GM19023 (cell line): ENCODE data around the gene TBX18.

Experiments used
- ATAC-seq: cut with Tn5 transposase; IDR thresholded peaks from one replicate; pipeline ENCODE4 v1.9.1; 2021; ENCODE audit warnings: mild to moderate bottlenecking, moderate library complexity; ENCODE audit not compliant: unreplicated experiment

Gene TBX18

DNA sequence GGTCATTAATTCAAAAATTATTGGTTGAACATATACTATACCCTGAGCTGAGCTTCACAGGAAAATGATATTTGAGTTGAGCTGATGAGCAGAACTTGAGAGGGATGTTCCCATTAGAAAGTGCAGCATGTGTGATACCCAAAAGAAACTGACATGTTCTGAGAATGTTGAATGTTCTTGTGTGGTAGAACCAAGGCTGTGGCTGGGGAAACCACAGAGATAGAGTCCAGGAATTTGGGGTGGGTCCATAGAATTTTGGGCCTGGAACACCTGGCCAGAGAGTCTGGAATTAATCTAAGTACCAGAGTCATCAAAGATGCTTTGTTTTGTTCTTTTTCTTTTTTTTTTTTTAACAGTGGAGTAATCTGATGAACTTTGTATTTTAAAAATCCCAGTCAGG is 88.7 kb downstream of the TBX18 start:
- ATAC-seq, result no peak

DNA sequence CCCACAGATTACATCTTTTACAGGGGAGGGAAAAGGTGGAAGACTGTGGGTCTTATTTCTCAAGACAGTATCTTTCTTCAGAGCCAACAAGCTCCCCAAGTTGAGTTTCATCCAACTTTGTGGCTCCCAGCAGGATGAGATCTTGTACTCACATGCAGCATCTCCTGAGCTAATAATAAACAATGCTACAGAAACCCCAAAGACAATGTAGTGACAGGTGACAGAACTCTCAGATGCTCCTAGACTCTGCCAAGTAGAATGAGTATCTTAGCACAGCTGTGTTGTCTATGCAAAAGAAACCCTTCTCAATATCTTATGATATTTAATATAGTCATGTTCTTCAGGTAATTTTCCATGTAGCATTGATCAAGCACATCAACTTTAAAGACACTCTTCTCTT is 90.0 kb downstream of the TBX18 start:
- ATAC-seq, result no peak

DNA sequence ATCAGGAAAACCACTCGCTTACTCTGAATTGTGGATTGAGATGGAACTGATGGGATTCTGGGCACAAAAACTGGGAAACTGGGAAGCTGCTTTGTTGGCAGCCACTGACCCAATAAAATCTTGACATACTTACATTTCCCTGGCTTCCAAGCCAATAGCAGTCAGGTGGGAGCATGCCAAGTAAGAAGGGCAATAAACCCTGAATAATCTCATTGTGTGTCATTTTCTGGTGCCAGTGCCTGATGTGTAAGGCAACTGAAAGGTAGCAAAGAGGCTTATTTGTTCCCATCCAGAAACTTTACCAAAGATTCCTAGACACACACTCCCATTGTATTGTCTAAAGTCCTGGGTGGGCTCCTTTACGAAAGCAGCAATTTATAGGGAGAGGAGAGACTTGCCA is 93.2 kb downstream of the TBX18 start:
- ATAC-seq, result no peak

DNA sequence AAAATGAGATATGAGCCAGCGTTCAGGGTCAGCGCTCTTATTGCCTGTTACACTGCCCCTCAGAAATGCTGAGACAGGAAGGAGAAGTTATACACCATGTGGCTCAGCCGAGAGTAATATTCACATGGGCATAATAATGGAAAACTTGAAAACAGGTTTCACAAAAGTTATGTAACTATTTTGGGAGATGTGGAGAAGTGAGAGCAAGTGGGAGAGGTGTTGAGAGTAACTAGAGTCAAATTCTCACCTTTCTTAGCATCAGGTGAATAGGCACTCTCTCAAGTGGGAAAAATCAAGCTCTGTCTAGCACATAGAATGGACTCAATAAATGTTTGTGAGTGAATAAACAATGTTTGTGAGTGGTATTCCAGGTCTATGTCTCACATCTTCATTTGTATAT is 94.5 kb downstream of the TBX18 start:
- no peak for ATAC-seq

DNA sequence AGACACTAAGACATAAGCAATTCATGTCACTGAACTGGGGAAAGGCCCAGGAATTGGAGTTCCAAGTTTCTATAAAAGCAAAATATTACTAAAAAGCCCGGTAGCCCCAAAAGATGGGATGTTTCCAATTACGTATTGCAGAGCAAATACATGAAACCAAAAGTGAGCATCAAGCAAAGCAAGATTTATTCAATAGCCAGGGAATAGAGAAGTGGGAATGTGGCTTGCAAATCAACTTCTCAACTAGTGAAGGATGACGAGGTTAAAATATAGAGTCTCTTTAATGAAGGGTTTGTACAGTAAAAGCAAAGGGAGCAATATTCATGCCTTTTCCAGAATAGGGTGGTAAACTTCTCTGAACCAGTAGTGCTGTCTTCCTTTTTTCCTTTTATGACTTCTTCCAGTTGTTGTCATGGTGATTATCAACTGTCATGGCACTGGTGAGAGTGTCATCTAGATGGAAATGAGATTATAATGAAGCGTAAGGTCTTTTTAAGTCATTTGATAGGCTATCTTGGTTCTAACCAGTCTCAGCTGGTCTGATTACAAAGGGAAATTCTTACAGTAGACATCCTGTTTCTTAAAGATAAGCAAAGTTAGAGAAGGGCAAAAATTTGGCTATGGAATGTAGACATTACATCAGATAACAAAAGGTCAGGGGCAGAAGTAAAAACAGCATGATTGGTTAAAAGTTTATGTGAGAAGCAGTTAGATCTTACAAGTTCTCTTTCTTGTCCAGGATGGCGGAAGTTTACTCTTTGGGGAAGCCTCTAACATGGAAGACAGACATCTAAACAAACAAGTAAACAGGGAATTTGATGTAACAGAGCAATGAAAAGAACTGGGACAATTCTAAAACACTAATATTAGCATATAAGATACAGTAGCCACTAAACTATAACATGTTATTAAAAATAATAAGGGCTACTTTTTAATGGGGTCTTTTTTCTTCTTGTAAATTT is 96.9 kb downstream of the TBX18 start:
- ATAC-seq, result no peak

DNA sequence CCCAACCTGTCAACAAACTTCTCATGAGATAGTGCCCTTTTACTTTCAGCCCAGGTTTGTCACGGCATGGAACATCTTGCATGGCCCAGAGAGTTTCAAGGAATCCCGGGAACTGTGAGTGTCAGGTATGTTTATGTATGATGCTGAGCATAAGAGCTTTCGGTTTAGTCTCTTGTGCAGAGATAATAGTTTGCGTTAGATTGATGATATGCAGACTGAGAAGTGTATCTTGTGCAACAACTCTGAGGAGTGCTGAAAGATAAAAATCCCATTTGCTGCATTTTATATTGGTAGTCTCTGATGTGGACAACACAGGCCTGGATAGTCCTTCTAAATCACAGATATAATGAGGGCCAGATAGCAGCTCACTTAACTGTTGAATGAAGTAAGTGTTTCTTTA is 99.0 kb downstream of the TBX18 start:
- ATAC-seq, result no peak

DNA sequence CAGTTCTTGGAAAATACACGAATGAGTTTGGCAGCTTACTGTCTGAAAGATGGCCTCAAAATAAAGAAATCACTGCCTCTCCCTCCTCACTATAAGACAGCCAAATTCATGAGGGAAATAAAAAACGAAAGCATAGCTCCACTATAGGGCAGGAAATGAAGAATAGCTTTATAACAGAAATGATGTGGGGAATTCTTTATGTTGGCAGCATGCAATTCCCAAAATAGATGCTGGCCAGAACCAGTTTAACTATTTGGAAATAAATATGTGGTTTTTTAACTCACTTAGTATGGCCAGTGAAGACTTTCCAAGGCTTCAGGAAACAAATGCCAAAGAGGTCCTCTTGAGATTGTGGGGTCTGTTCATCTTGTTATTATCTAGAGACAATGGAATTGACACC is 100.5 kb downstream of the TBX18 start:
- ATAC-seq, result no peak

DNA sequence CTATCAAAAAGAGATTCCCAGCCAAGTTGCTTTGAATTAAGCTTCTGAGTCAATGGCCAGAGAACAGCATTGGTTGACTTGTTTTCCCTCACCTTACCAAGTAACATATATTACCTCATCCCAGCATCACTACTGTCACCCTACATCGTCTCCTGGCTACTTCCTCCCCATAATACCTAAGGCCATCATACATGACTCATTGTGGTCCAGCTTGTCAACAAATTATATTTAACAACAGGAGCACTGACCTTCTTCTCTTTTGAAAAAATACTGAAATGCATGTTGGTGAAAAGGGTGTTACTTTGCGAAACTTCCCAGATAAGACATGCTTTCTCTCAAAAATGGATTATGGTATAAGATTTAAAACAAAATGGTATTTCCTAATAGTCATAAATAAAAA is 106.9 kb downstream of the TBX18 start:
- no peak for ATAC-seq

DNA sequence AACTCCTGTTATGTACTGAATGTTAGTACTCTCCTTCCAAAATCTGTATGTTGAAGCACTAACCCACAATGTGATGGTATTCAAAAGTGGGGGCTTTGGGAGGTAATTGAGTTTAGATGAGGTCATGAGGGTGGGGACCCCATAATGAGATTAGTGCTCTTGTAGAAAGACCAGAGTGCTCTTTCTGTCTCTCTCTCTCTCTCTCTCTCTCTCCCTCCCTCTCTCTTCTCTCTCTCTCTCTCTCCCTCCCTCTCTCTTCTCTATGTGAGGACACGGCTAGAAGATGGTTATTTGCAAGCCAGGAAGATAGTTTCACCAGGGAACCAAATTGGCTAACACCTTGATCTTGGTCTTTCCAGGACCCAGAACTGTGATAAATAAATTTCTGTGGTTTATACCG is 107.4 kb downstream of the TBX18 start:
- no peak for ATAC-seq

DNA sequence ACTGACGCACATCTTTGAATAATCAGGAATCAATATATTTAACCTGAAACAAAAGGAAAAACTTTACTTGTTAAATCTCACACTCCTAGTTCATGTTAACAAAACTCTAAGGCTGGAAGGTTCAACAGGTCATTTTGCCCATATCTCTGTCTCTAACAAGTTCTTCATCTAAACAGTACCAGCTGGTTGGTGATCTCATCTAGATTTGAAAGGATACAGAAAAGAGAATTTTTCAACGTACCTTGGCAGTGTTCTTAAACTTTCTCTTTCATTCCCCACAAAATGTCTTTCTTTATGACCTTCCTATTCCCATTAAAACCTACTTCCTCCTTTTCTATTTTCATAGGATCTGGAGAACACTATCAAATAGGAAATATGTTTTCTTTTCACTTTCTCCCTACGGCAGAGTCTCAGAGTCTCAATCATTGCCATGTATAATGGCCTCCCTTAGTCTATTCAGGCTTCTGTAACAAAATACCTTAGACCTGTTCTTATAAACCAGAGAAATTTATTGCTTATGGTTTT is 111.3 kb downstream of the TBX18 start:
- ATAC-seq, result no peak

DNA sequence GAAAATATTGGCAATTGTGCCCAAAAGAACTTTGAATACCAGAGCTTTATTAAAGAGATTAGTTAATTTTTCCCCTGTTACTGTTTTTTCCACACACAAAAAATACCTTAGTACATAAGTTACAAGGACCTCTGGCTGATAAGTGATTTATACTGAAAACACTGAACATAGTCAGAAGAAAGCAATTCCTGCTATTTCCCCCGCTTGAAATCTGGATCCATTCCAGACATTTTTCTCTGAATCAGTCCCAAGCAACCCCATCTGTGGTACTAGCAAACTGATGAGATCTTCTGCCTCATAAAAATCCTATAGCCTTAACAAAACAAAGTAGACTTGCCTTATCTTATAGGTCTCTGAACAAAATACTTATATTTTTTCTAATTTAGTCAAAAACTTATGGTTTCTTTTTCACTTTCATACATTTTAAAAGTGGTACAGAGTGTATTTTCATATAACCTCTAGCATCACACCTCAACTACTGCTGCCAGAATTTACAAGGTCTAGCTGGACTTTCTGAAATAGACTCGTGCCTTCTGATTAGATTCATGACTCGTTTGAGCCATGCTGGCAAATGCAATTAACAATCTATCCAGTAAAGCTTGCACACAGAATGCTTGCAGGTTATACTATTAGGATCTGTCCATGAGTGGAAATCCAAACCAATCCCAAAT is 111.9 kb downstream of the TBX18 start:
- ATAC-seq, result no peak

DNA sequence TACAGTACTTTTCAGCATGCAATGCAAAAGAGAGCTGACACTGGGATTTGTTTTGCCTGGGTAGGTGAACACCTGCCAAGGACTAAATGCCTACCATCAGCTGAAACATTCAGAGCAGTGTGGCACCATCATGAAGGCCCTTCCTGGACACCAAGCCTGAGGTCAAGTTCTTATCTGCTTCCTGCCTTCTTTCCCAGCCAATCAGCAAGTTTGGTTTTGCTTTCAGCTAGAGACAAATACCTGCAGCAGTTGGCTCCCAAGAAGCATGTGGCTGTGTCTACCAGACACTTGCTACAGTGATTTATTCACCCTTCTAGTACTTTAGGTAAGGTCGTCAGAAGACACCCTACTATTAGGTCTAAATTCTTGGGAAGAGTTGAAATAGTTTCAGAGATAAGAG is 112.8 kb downstream of the TBX18 start:
- ATAC-seq, result no peak

DNA sequence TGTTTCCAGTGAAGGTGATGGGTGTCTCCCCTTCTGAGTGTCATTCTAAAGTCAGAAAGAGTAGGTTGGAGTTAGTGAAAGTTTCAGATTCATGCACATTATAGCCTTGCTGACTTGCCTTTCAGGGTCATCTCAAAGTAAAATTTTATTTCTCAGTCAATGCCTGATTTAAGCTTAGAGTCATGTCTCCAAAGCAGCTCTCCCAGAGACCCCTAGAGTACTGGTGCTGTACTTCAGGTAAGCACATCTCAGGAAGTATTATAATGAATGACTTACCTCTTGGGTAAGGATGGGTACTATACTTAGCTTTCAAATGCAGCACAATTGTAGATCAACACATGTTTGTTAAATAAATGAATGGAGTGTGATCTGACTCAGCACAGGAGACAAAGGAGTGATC is 116.0 kb downstream of the TBX18 start:
- no peak for ATAC-seq

DNA sequence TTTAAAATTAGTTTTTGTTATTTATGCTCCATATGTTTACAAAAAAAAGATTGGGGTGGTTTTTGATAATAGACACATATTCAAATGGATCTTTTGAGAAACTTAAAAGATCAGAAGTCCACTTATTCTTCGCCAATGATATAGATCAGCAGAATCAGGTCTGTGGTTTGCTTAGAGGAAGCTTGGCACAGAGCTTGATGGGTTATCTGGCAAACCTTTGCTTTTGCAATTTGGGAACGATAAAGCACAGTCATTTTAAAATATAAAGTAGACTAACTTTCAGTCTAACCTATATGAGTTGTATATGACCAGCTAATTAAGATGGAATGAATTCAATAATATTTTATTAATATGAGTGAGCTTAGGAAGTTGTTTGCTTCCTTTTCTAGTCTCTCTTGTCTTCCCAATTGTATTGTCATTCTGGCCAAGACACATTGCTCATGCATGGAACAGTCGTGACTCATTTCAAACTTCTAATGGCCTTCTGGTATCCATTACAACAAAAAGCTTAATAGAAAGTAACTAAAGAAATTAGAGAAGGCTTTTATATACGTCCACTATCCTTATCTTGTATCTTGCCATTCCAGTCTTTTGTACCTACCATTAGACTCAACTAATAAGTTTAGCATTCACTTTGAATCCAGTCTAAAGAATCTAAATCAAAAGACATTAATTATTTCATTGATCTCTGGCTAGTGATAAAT is 118.7 kb downstream of the TBX18 start:
- no peak for ATAC-seq

DNA sequence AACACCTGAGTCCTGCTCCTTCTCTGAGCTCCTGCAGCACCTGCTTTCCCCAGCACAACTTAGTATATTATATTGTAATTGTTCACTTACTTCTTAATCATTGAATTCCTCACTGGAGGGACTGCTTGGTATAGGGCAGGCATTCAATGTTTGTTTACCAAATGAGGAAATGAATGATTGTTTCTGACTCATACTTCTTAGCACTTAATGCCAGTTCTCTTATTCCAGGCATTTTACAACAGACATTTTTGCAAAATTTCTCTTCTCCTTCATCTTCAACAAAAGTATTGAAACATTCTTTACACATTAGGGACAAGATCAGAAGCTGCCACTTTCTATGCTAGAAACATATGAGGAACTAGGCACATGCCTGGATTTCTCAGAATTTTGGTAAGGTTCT is 119.4 kb downstream of the TBX18 start:
- no peak for ATAC-seq

DNA sequence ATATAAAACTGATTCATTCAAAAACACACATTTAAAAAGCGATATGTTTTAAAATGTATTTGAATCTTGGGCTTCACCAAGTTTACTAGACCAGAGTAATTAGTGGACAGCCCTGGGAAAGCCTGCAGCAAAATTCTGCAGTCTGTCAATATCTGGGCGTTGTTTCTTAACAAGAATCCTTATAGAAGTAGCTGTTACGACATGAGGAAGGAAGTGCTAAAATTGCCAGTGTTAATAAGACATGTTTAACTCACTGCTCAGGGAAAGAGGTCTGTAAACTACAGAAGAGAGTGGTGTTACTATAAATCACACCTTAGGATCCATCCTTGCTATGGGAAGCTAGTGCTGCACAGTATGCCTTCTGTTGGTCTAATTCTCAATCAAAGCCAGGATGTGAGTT is 120.6 kb downstream of the TBX18 start:
- ATAC-seq, result no peak

DNA sequence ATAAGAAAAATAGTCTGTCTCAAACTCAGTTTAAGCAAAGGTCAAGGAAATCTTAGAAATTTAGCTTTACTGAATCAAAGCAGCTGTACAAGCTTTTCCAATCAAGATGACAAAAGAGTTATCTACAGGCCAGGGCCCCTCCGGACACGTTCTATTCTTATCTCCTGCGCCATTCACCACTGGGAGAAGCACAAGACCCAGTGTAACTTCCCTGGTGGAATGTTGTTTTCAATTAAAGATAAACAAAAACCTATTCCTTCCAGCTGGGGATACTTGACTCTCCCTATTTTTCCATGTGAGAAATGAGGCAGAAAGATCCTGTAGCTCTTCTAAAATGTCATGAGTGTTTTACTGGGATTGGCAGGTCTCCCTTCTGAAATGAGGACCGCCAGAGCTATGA is 123.3 kb downstream of the TBX18 start:
- no peak for ATAC-seq

DNA sequence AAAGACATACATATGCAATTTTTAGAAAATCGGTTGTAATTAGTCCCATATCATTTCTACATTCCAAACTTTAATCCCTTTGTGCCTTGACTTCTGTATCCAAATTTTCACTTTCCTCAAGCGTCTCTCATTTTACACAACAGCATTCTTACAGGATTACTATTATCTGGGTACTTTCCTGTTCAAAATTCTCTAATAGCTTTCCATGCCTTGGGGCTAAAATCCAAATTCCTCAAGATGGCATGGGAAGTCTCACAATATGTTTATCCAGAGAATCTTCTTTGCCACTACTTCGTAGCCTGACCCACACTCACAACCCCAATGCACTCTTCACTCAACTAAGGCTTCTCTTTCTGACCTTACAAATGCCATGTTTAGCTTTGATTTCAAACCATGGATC is 125.0 kb downstream of the TBX18 start:
- no peak for ATAC-seq

DNA sequence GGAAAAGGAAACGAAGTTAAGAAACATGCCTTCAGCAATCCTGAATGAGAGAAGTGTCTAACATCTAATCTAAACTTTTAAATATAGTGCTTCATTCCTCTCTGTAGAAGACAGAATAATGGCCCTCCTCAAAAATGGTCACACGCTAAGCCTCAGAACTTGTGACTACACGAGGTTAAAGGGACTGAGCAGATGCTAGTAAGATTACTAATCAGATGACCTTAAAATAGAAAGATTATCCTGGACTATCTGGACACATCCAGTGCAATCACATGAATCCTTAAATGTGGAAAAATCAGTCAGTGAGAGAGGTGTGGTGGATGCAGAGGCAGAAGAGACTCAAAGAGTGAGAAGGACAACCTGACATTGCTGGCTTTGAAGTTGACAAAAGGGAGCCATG is 126.1 kb downstream of the TBX18 start:
- ATAC-seq, result no peak
